Measurements from ENCODE around the gene BAIAP2L1.

GRCh38 chr7:98329100-98329790 lies 71.6 kb downstream of the BAIAP2L1 start:
- TF ChIP-seq CTCF (IDR thresholded peaks at IDR 0.05): no peak
- no peak for TF ChIP-seq EZH2 (IDR thresholded peaks at IDR 0.05)
